Left ventricle myocardium inferior (tissue), 1 donor: ENCODE results near the gene COL11A1. TPM values are rescaled to one million over a fixed set of nuclear protein-coding genes. Genes with fewer than 3 reads are reported as not detected.

Source experiments
- DNase-seq: peaks from one replicate; pipeline ENCODE4 v3.0.0-alpha.2; 2020
- H3K27ac ChIP-seq: fragments of 200-600 bp; replicated peaks from 2 replicates; pipeline ENCODE4 v1.8.0; 2021
- H3K27me3 ChIP-seq: fragments of 200-600 bp; 2 replicates; pipeline ENCODE4 v1.8.0; 2021; ENCODE audit warnings: low read depth
- H3K36me3 ChIP-seq: fragments of 200-600 bp; 2 replicates; pipeline ENCODE4 v1.8.0; 2021
- H3K4me1 ChIP-seq: fragments of 200-600 bp; 2 replicates; pipeline ENCODE4 v1.8.0; 2021
- H3K4me3 ChIP-seq: fragments of 200-600 bp; 2 replicates; pipeline ENCODE4 v1.8.0; 2021; ENCODE audit warnings: mild to moderate bottlenecking, moderate library complexity
- H3K9me3 ChIP-seq: fragments of 200-600 bp; replicated peaks from 2 replicates; pipeline ENCODE4 v1.8.0; 2021
- intact Hi-C: fragments of 100-400 bp; cut with micrococcal nuclease; formaldehyde crosslinking; loops from one replicate; pipeline ENCODE4 v1.11.0; 2022
- total RNA-seq: library from RNA; stranded (reverse); fragmentation: NEBNext Ultra II Directional; extraction: Animal tissue kit (Norgen Biotek cat#: 25700); gene quantifications from one replicate; pipeline ENCODE4 v1.2.1, GENCODE V29; 2021
- TF ChIP-seq, protein P1 (sequence below): fragments of 200-600 bp; IDR thresholded peaks from 2 replicates; pipeline ENCODE4 v1.8.0; 2021; ENCODE audit warnings: antibody characterized with exemption, mild to moderate bottlenecking, borderline replicate concordance
- donor health status: DM: no; HTN: yes; CAD: no; lungs with severe emphysema.

COL11A1 gene
- total RNA-seq, 1 donor from 2014 or later, result not detected

DNA sequence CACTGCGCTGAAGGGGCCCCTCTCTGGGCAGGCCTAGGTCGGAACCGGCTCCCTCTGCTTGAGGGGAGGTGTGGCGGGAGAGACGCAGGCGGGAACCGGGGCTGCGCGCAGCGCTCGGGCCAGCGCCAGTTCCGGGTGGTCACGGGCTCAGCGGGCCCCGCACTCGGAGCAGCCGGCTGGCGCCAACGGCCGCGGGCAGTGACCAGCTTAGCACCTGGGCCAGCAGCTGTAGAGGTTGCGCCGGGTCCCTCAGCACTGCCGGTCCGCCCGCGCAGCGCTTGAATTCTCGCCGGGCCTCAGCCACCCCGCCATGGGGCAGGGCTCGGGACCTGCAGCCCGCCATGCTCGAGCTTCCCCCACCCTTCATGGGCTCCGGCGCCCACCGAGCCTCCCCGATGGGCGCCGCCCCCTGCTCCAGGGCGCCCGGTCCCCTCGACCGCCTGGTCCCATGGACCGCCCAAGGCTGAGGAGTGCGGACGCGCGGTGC lies 254.6 kb downstream of the COL11A1 start:
- no peaks in the 10 kb centered on the region for H3K36me3 ChIP-seq
- no peak overlapping the region for H3K4me3 ChIP-seq
- H3K4me1 ChIP-seq, result no peaks in the 10 kb centered on the region
- intact Hi-C loops, result no loop called here
- no peaks in the 10 kb centered on the region for H3K27me3 ChIP-seq
- peaks cover 44% of the 10 kb centered on the region for H3K9me3 ChIP-seq
- TF ChIP-seq, protein P1, sequence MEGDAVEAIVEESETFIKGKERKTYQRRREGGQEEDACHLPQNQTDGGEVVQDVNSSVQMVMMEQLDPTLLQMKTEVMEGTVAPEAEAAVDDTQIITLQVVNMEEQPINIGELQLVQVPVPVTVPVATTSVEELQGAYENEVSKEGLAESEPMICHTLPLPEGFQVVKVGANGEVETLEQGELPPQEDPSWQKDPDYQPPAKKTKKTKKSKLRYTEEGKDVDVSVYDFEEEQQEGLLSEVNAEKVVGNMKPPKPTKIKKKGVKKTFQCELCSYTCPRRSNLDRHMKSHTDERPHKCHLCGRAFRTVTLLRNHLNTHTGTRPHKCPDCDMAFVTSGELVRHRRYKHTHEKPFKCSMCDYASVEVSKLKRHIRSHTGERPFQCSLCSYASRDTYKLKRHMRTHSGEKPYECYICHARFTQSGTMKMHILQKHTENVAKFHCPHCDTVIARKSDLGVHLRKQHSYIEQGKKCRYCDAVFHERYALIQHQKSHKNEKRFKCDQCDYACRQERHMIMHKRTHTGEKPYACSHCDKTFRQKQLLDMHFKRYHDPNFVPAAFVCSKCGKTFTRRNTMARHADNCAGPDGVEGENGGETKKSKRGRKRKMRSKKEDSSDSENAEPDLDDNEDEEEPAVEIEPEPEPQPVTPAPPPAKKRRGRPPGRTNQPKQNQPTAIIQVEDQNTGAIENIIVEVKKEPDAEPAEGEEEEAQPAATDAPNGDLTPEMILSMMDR, result no peak
- H3K27ac ChIP-seq, result no peak overlapping the region
- DNase-seq, result no peak

- H3K36me3 ChIP-seq, result no peaks in the 10 kb centered on the region
- intact Hi-C loops, result no loop called here
- DNase-seq, result no peak
- TF ChIP-seq, protein P1, result no peak
- peaks cover 51% of the 10 kb centered on the region for H3K9me3 ChIP-seq
- no peaks in the 10 kb centered on the region for H3K4me1 ChIP-seq
- no peak overlapping the region for H3K4me3 ChIP-seq
- H3K27ac ChIP-seq, result no peak overlapping the region
- H3K27me3 ChIP-seq, result no peaks in the 10 kb centered on the region
Observed at GRCh38 chr1:102853136-102853535, 255.2 kb downstream of the COL11A1 start.

DNA sequence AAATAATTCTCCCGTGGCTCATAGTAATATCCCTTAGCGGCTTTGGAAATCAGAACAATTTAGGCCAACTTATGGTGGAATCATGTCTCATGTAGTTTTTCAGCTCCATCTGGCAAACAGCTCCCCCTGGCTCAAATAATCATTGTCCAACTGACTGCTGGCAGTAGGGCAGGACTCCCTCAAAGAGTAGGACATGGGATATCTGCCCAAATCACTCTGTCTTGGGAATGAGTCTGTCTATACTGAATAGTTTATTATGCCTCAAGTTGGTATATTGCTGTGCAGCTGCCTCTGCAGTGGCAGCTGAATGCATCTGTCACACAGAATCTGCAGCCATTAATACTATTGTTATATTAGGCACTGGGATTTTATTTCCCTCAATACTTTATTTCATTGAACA lies 255.7 kb downstream of the COL11A1 start:
- peaks cover 56% of the 10 kb centered on the region for H3K9me3 ChIP-seq

DNA sequence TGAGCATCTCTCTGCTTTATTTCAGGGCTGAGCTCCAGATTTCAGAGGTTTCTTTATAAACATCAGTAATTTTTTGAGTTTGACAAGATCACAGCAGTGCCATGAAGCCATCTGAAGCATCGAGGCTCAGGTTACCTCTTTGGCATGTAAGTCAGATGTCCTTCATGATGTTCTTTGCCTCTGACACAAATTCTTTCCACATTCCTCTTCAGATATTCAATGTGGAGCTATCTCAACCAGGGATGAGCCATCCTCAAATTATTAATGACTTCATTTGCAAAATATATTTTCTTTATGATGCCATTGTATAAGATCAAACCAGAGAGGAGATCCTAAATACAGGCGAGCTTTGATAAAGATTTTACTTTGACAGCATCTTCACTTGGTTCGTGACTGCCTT lies 256.7 kb downstream of the COL11A1 start:
- DNase-seq, result no peak
- TF ChIP-seq, protein P1, result no peak
- no peak overlapping the region for H3K4me3 ChIP-seq
- no peak overlapping the region for H3K27ac ChIP-seq
- intact Hi-C loops, result no loop called here
- H3K36me3 ChIP-seq, result no peaks in the 10 kb centered on the region
- no peaks in the 10 kb centered on the region for H3K27me3 ChIP-seq
- H3K9me3 ChIP-seq, result peaks cover 59% of the 10 kb centered on the region
- no peaks in the 10 kb centered on the region for H3K4me1 ChIP-seq

More for the DNA sequence above, 255.7 kb downstream of the COL11A1 start:
- intact Hi-C loops, result no loop called here
- TF ChIP-seq, protein P1, result no peak
- Histone ChIP-seq H3K27me3 (no peaks in the 10 kb centered on the region), H3K36me3 (no peaks in the 10 kb centered on the region), H3K27ac (no peak overlapping the region), H3K4me3 (no peak overlapping the region), H3K4me1 (no peaks in the 10 kb centered on the region)
- no peak for DNase-seq

DNA sequence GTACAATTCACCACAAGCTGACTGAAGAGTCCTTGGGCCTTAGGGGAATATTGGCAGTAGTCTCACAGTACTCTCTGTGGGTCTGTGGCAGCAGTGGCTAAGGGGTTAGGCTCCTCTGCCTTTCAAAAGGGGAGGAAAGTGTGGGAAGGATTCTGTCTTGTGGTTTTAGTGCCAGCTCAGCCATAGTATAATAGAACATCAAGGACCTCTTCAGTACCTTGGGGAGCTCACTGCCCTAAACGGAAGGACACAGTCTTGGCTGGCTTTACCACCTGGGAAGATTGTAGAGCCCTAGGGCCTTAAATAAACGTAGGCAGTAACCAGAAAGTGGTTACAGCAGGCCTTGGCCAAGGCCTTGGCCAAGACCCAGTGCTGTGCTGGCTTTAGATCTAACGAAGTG lies 265.7 kb downstream of the COL11A1 start:
- H3K27ac ChIP-seq, result no peak overlapping the region
- H3K4me1 ChIP-seq, result no peaks in the 10 kb centered on the region
- no peaks in the 10 kb centered on the region for H3K27me3 ChIP-seq
- TF ChIP-seq, protein P1, result no peak
- H3K4me3 ChIP-seq, result no peak overlapping the region
- no peak for DNase-seq
- peaks cover 31% of the 10 kb centered on the region for H3K9me3 ChIP-seq
- no peaks in the 10 kb centered on the region for H3K36me3 ChIP-seq
- intact Hi-C loops, result no loop called here

DNA sequence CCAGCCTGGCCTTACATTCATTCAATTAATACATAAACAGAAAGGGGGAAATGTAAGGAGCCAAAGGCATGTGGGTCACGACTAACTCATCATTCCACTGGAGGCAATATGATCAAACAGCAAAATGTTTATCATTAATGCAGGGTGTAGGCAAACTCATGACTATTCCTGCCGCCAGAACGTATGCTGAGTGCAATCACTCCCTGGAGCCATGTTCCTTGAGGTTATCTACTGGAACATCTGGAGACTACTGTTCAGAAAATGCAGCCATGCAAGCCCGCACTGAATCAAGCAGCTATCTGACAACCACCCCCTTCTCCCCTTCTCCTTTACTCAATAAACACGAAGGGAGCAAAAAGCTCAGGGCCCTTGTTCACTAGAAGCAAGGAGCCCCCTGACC lies 267.6 kb downstream of the COL11A1 start:
- no peak for DNase-seq
- H3K9me3 ChIP-seq, result peaks cover 29% of the 10 kb centered on the region
- no peaks in the 10 kb centered on the region for H3K4me1 ChIP-seq
- H3K4me3 ChIP-seq, result no peak overlapping the region
- H3K36me3 ChIP-seq, result no peaks in the 10 kb centered on the region
- no peaks in the 10 kb centered on the region for H3K27me3 ChIP-seq
- no peak overlapping the region for H3K27ac ChIP-seq
- TF ChIP-seq, protein P1, result no peak
- intact Hi-C loops, result no loop called here
